Central memory CD4-positive, alpha-beta T cell (primary cell): Measurements from ENCODE around the gene GALNT12.

Experiments used
- DNase-seq: peaks from one replicate; pipeline ENCODE4 v3.0.0; 2022

GALNT12 gene

GRCh38 chr9:98882569-98882923, 75.1 kb downstream of the GALNT12 start:
- DNase-seq: no peak

GRCh38 chr9:98883276-98883675, 75.8 kb downstream of the GALNT12 start:
- DNase-seq: no peak

- DNase-seq: no peak
Observed at GRCh38 chr9:98884849-98885248, 77.4 kb downstream of the GALNT12 start.

GRCh38 chr9:98885575-98886295, 78.3 kb downstream of the GALNT12 start:
- DNase-seq: no peak

GRCh38 chr9:98886691-98887229, 79.3 kb downstream of the GALNT12 start:
- no peak for DNase-seq

- DNase-seq: no peak
Observed at GRCh38 chr9:98887918-98888510, 80.5 kb downstream of the GALNT12 start.

GRCh38 chr9:98888801-98889421, 81.4 kb downstream of the GALNT12 start:
- DNase-seq: no peak

GRCh38 chr9:98890256-98890655, 82.8 kb downstream of the GALNT12 start:
- DNase-seq: no peak

GRCh38 chr9:98892288-98892687, 84.8 kb downstream of the GALNT12 start:
- no peak for DNase-seq

GRCh38 chr9:98892690-98893089, 85.2 kb downstream of the GALNT12 start:
- DNase-seq: no peak

GRCh38 chr9:98894171-98894570, 86.7 kb downstream of the GALNT12 start:
- DNase-seq: no peak

GRCh38 chr9:98894761-98895160, 87.3 kb downstream of the GALNT12 start:
- DNase-seq: no peak

- DNase-seq: no peak
Observed at GRCh38 chr9:98896632-98897031, 89.2 kb downstream of the GALNT12 start.

- no peak for DNase-seq
Observed at GRCh38 chr9:98897745-98898144, 90.3 kb downstream of the GALNT12 start.

- no peak for DNase-seq
Observed at GRCh38 chr9:98899408-98900056, 92.1 kb downstream of the GALNT12 start.
